Right ventricle myocardium inferior (tissue), 1 donor: ENCODE measurements around the gene RGR. TPM values are rescaled to one million over a fixed set of nuclear protein-coding genes. Genes with fewer than 3 reads are reported as not detected.
"Not testable (repeated sequence)": the region's sequence is repeated elsewhere in the genome, so short reads cannot be mapped to it uniquely, and the experiment has no call there.

Experiments
- ATAC-seq: fragments of 200-7000 bp; cut with Tn5 transposase; one replicate; pipeline ENCODE4 v1.9.1; 2020; ENCODE audit warnings: mild to moderate bottlenecking, moderate library complexity
- DNase-seq: peaks from one replicate; pipeline ENCODE4 v3.0.0; 2021; ENCODE audit errors: missing footprints
- intact Hi-C: fragments of 100-400 bp; cut with DNase I; formaldehyde crosslinking; loops from one replicate; pipeline ENCODE4 v1.11.0; 2022
- total RNA-seq: library from RNA; stranded (reverse); fragmentation: NEBNext Ultra II Directional; extraction: Animal tissue kit (Norgen Biotek cat#: 25700); gene quantifications from one replicate; pipeline ENCODE4 v1.2.1, GENCODE V29; 2021
- donor health status: DM: no; HTN: yes; CAD: no; lungs with severe emphysema.

The RGR gene
- total RNA-seq, 1 donor from 2014 or later: 1.9 TPM

DNA sequence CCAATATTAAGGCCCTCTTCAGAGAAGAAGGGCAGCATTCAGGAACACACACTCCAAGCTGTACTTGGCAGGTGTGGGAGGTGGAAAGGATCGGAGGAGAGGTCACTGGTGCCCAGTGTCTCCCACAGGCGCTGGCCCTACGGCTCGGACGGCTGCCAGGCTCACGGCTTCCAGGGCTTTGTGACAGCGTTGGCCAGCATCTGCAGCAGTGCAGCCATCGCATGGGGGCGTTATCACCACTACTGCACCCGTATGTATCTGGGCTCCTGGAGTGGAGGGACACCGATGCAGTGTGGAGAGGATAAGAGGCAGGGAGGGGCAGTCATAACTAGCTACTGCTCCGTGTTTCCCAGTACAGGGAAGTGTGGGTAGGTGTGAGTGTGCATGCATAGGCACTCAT lies 3.9 kb downstream of the RGR start:
- intact Hi-C loops: no loop called here
- ATAC-seq (no peak), DNase-seq (no peak)

GRCh38 chr10:84254552-84255478 lies 10.0 kb downstream of the RGR start:
- DNase-seq: no peak
- ATAC-seq: no peak
- intact Hi-C loops: no loop called here

GRCh38 chr10:84256510-84257342 lies 11.9 kb downstream of the RGR start:
- DNase-seq (no peak), ATAC-seq (peak; percentile 77)
- intact Hi-C loops: no loop called here

DNA sequence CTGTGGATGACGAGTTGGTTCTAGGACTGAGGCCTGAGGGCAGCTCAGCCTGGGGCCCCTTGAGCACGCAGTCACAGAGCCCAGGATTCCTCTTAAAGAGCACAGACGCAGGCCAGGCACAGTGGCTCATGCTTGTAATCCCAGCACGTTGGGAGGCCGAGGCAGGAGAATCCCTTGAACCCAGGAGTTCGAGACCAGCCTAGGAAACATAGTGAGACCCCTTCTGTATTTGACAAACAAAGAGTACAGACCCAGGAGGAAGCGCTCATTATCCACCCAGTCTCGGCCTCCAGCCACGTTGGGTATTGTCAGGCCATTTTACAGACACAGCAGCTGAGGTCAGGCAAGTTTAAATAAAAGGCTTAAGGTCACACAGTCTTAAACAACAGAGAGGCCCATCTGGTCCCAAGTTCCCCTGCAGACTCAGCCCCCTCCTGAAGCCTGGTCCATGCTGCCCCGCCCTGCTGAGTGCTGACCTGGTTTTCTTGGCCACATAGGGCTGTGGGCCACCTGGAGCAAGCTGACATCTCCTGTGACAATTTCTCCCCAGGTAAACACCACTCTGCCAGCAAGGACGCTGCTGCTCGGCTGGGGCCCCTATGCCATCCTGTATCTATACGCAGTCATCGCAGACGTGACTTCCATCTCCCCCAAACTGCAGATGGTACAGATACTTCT lies 12.6 kb downstream of the RGR start:
- DNase-seq (no peak), ATAC-seq (peak; percentile 3)
- intact Hi-C loops: no loop called here

GRCh38 chr10:84258034-84258695 lies 13.3 kb downstream of the RGR start:
- DNase-seq: no peak

DNA sequence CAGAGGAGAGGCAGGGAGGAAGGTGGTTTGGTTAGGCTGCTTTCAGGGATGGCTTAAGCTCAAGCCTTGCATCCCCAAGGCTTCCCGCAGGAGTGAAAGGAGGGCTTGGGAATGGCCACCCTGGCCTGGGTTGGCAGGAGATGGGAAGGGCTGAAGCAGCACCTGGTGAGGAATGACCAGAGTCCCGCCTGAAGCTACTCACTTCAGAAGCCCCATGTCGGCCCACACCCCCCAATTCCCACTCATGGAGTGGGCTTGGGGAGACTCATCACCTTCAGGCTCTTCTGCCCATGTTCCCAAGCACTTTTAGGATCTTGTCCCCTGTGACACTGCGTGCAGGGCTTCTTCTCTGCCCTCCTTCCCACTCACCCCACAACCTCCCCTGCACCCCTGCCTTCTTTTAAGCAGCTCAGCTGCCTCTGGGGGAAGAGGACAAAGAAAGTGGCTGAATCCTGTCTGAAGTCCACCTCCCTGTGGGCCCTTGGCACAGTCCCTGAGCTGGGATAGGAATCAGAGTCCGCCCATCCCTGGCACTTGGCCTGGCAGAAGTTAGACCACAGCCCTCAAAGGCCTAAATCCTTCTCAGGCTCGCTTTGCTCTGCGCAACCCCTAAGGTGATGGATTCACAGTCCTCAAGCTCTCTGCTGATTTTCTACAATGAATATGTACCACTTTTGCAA lies 16.5 kb downstream of the RGR start:
- intact Hi-C loops: loop anchor here (10.0 kb wide), 1 partner anchor 483 kb away; no protein-coding TSS in a partner anchor
- DNase-seq: no peak
- ATAC-seq: no peak

More at GRCh38 chr10:84258034-84258695, 13.3 kb downstream of the RGR start:
- ATAC-seq: peak; percentile 9
- intact Hi-C loops: no loop called here

GRCh38 chr10:84262190-84262956 lies 17.5 kb downstream of the RGR start:
- intact Hi-C loops: loop anchor here (10.0 kb wide), 1 partner anchor 482 kb away; no protein-coding TSS in a partner anchor
- no peak for DNase-seq
- no peak for ATAC-seq

- ATAC-seq (no peak), DNase-seq (no peak)
- intact Hi-C loops: loop anchor here (1.0 to 10.0 kb wide), 3 partner anchors 111 to 481 kb away; no protein-coding TSS in a partner anchor
Measured at GRCh38 chr10:84263716-84264115, 18.9 kb downstream of the RGR start.

DNA sequence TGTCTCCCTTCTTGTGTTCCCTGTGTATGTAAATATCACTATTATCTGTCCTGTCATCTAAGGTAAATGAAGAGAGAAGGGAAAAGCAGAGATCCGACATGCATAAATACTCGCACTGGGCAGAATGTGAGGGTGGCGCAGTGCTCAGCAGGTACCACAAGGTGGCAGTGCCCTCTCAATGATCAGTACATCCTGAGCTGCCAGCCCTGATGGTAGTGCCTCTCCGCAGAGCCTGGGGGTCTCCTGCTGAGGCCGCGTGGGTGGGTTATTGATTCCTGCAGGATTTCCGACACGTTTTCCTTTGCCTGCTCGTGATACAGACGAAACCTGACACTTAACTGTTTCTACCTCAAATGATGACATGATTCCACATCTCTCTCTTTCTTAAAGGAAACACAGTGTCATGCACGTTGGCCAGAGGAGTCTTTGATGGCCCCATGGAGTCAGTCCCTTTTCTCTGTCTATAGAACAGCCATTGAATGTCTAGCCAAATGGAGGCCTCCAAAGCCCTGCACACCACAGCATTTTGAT lies 19.8 kb downstream of the RGR start:
- intact Hi-C loops: loop anchor here (1.0 to 10.0 kb wide), 3 partner anchors 110 to 480 kb away; no protein-coding TSS in a partner anchor
- DNase-seq: no peak
- ATAC-seq: peak; percentile 89

DNA sequence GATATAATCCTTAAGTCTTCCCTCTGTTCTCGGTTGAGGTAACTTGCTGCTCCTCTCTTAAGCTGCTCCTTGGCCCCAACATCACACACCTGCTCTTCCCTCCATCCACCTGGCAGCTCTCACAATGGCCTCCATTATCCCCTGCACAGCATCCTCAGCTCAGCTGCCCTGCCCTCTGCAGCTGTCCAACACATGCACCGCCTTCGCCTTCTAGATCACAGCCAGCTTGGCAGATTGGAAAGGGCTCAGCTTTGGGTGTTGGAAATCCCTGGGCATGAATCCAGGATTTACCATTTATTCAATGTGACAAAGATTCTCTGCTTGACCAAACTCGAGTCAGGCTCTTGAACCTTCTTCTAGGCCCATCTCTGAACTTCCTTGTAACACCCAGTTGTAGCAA lies 20.6 kb downstream of the RGR start:
- DNase-seq: no peak
- intact Hi-C loops: loop anchor here (2.0 to 10.0 kb wide), 2 partner anchors 109 to 479 kb away; no protein-coding TSS in a partner anchor
- no peak for ATAC-seq

DNA sequence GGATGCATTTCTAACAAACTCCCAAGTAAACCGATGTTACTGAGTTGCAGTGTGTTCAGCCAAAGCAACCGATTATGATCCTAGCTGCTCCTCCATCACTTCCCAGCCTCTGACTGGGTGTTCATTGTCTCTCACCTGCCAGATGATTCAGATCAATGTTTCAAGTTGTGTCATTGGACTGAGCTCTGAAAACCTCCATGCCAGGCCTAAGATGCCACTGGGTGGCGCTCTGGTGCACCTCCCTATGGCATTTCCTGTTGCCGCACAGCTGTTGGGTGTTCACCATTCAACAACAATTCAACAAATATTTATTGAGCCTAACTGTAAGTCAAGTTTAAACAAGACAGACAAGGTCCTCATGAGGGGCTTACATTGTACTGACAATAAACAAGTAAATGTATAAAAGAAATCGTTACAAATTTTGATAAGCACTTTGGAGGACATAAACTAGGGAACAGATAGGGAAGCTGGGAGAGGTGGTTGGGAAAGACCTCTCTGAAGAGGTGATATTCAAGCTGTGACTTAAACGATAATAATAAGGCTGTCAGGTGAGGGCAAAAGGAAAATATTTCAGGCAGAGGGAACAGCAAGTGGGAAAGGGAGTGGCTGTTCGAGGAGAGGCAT lies 22.8 kb downstream of the RGR start:
- peak; percentile 58 for DNase-seq
- no peak for ATAC-seq
- intact Hi-C loops: loop anchor here (10.0 kb wide), 1 partner anchor 477 kb away; no protein-coding TSS in a partner anchor

DNA sequence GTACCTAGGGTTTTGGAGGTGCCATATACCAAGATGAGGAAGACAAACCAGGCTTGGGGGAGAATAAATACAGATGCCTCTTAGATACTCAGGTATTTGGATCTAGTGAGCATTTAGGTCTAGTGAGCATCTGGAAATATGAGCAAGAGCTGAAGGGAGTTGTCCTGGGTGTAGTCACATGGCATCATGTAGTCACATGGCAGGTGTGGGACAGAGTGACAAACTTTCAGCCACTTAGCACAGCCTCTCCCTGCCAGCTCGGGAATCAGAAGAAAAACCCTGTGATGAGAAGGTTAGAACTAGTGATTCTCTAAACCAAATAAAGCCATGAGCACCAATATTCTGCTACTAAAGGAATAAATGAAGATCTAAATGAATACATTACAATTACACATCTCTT lies 24.3 kb downstream of the RGR start:
- DNase-seq: no peak
- ATAC-seq: no peak
- intact Hi-C loops: loop anchor here (10.0 kb wide), 1 partner anchor 476 kb away; no protein-coding TSS in a partner anchor

DNA sequence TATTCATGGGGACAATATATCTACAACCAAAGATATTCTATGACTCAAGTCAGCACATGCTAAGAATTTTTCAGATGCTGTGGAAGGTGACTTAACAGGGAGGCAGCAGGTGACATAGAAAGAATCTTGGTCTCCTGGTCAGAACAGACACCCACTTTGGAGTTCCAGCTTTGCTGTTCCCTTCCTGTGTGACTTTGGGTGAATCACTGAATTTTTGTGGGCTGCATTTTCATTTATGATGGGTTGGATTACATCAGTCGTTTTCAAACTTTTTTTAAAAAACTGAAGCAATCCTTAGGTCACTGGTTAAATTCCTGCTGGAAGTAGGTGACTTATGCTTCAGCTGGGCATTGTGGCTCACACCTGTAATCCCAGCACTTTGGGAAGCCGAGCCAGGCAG lies 24.9 kb downstream of the RGR start:
- intact Hi-C loops: loop anchor here (10.0 kb wide), 1 partner anchor 475 kb away; no protein-coding TSS in a partner anchor
- no peak for ATAC-seq
- DNase-seq: no peak

GRCh38 chr10:84270708-84271107 lies 25.9 kb downstream of the RGR start:
- ATAC-seq: no peak

GRCh38 chr10:84279876-84280475 lies 35.1 kb downstream of the RGR start:
- intact Hi-C loops, DNase-seq, ATAC-seq: not testable (repeated sequence)

More at GRCh38 chr10:84270708-84271107, 25.9 kb downstream of the RGR start:
- intact Hi-C loops: no loop called here
- no peak for DNase-seq

DNA sequence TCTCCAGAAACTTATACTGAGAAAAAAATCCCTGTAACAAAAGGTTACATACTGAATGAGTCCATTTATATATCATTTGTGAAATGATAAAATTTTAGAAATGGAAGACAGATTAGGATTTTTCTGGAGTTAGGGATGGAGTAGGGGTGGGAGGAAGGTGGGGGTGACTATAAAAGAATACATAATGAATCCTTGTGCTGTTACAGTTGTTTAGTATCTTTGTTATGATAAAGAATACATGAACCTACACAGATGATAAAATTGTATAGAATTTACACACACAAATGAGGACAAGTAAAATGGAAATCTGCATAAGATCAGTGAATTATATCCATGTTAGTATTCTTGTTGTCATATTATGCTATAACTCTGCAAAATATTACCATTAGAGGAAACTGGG lies 41.8 kb downstream of the RGR start:
- intact Hi-C loops: no loop called here
- no peak for ATAC-seq
- no peak for DNase-seq
